ENCODE results near the gene RGL2.

Gene RGL2

DNA sequence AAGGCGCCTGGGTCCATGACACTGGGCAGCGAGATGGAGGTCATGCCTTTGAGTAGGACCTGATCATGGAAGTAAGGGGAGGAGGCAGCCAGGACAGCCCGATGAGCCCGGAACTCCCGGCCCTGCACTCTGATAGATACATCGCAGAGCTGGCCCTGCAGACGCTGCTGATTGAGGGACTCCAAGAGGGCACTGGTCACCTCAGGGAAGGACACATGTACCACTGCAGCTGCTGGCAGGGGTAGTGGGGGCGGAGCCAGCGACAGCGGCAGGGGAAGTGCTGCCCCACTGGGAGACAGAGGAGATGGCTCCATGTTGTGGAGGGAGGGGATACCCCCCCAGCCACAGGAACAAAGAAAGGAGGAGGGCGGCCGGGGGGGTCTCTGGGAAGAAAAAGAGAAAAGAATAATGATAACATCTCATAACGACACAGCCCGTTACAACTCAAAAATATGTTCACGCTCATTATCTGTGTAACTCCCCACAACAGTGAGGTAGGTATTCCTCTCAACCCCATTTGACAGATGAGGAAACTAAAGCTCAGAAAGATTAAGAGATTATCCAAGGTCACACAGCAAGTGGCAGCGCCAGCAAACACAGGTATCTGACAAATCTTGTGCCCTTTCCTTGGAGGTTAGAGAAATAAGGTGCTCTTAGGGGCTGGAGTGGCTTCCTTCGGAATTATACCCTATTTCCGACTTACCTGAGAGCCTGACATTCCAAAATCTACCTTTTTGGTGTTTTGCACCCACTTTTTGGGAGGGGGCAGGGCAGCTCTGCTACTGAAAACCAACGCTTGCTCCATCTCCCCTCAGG is 18.1 kb upstream of the RGL2 start:
- DNase-seq (ENCODE audit: low read depth), result no peak

DNA sequence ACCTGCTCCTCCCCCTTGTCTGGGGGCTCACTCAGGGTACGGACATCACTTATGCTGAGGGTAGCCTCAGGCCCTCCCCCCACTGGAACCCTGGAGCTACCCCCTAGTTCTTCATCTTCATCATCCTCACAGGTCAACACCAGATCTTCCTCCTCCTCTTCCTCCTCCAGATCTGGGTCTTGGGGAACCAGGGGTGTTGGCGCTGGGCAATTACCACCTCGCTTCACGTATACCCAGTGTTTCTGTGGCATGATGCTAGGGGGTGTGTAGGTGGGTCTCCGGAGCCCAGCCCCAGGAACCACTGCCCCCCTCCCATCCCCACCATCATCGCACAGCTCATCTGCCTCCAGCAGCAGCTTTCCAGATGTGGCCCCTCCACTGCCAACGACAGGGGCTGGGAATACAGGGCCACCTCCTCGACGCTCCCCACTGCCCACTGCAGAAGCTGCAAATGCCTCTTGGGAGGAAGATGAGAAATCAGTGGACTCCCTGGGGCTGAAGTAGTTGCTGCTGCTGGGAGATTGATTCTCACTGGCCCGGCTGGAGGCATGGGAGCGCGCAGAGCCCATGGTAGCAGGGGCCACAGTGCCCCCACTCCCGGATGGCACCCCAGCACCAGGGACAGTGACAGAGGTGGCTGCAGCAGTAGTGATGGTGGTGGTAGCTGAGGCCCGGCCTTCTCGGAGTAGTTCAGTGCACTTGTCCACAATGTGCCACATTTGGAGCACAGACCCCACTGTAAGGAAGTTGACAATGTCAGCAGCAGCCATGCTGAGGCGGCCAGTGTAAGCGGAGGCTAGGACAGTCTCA is 17.3 kb upstream of the RGL2 start:
- DNase-seq (ENCODE audit: low read depth), result no peak

DNA sequence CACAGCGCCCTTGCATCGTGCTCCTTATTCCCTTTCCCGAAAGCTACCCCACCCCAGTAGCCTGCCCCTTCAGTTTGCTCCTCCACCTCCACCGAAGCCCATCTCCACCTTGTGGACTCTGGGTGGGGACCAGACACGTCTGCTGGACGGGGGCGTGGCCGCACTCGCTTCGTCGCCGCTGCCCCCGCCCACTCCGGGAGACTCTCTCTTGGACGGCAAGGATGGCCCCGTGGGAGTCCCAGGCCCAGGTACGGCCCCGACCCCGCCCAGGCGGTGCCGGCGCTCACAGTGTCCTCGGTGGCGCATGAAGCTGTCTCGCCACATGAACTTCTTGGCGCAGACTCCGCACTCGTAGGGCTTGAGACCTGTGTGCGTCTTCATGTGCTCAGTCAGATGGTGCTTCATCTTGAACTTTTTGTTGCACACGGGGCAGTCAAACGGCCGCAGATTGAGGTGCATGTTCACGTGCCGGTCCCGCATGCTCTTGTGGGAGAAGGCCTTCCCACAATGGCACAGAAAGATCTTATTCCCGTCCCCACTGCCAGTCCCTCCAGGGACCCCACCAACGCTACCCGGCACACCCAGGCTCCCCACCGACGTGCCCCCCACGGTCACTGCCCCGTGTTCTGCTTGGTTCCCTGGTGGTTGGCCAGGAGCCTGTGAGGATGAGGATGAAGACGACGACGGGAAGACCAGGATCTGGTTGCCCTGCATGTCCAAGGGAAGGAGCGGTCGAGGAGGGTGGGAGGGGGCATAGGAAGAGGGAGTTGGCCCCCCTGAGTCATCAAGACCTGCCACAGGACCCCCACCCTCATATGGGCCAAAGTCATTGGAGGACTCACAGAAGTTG is 16.4 kb upstream of the RGL2 start:
- DNase-seq (ENCODE audit: low read depth), result no peak

DNA sequence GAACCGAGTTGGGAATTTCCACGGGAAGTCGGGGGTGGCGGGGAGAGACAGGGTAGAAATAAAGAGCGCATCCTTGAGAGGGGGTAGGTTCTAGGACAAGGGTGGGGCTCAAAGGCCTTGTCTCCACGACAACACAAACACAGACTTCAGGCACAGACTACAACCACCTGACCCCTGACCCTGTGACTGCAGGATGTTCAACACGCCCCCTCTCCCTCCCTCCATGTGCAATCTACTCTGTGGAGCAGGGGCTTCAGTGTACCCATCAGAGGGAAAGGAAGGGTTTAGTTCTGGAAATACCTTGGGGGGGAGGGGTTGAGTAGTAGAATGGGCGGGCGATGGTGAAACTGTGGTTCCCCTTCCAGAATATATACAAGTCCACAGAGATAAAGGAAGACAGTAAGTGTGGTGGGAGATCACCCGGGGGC is 15.8 kb upstream of the RGL2 start:
- DNase-seq (ENCODE audit: low read depth), result peak; percentile 39

DNA sequence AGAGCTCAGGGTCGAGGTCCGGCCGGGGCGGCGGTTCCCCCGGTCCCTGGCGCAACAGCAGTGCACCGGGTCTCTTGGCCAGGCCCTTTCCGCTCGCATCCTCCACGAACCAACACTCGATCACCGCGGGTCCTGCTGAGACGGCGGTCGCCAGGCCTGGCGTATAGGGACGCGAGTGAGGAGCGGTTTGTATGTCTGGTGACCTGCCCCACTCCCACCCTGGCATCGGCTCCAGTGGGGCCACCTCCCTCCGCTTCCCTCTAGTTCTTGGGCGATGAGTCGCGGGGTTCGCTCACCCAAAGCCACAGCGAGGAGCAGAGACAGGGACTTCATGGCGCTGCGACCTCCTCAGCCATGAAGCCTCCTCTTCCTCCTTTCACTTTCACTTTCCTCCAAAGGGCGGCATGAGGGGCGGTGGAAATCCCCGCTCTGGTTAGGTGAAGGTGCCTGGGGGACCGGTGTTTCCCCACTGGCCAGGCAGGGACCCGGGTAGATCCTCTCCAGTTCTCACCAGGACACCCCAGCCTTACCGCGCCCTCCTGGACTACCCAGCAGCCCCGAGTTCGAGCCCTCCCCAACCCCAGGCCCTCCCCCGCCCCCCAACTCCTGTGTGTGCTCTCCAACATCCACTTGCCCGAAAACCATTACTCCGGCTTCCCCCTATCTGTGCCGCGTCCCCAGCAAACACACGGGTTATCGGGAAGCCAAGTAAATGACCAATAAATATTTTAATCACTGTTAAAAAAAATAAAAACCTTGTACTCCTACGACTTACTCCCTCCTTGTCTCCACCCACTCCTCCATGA is 15.2 kb upstream of the RGL2 start, which contains the start of gene TAPBP:
Gene TAPBP, minus strand, starts transcription at position 370 of the 806 bp plus-strand sequence. Its CDS starts 37 bp downstream, at position 333.
- DNase-seq (ENCODE audit: low read depth), result peak; percentile 67

DNA sequence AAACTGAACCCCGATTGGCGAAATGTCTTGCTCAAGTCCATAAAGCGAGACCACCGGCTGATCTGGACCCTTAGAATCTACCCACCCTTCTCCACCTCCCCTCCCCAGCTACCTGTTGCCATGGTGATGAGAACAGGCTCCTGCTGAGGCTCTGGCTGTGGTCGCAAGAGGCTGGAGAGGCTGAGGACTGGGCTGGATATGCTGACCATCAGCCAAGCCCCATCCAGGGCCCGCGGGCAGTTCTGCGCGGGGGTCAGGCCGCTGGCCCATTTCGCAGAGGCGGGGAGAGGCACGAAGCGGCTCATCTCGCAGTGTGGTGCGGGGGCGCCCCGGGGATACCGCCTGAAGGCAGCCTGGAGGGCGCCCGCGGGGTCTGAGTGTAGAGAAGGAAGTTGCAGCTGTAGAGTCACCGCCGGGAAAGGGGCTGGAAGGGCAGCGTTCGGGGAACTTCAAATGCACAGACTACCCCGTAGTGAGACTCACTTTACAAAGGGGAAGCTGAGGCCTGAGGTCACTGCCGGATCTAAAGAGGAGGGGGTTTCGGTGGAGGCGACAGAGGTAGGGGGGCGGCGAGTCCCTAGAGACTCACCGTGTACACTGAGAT is 14.5 kb upstream of the RGL2 start:
- DNase-seq (ENCODE audit: low read depth), result no peak

DNA sequence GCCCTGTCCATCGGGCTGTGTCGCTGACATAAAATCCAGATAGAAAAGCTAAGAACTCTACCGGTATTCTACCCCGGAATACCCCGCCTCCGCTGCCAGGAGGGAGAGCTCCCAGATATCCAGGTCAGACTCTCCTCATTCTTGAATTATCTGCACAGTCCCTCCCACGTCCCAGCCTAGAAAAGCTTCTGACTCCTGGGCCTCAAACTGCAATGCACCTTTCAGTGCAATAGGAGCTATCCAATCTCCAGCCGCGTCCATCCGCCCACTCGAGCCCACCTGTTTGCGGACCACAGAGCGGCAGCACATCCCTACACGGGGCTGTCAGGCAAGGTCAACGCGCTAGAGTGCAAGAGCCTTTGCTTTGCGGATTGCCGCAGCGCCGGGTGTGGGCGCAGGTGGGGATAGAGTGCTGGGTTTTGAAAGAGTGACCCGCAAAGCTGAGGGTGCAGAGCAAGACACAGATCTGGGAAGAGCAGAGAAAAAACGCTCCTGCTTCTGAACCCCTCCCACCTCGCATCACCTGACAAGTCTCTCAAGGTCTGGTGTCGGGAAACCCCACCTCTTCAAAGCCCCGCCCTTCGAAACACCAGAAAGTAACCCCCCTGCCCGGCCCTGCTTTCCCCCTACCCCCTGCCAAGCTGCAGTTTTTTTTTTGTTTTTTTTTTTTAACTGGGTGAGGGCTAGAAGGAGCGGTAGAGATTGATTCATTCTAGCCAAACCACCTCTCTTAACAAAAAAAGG is 13.8 kb upstream of the RGL2 start:
- peak; percentile 71 for DNase-seq (ENCODE audit: low read depth)

DNA sequence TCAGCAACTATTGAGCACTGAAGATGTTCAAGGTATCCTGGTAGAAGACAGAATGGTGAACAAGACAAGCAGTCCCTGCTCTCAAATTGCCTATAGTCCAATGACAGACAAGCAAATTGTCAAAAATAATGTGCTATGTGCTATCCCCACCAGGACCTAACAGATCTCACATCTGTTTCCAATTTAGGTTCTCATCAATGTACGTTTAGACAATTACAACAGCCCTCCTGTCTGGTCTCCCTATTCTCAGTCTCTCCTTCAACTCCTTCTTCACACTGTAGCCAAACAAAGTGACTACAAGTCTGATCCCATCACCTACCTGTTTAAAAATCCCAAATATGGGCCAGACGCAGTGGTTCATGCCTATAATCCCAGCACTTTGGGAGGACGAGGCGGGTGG is 7.6 kb upstream of the RGL2 start:
- DNase-seq (ENCODE audit: low read depth), result no peak

DNA sequence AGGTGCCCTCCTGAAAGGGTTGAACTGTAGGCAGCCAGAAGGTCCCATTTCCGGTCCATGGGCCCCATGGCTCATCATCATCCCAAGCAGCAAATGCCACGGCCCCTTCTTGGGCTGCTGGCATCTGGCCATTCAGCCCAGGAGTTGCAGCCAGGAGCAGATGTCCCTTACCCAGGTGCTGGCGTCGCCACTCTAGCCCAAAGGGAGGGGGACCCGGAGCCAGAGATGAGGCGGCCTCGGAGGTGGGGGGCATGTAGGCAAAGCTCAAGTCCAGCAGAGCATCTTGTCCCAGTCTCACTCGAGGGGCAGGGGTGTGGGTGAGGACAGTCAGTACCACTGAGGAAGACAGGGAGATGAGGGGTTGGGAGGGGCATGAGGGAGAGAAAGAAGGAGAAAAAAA is 6.3 kb upstream of the RGL2 start:
- no peak for DNase-seq (ENCODE audit: low read depth)

DNA sequence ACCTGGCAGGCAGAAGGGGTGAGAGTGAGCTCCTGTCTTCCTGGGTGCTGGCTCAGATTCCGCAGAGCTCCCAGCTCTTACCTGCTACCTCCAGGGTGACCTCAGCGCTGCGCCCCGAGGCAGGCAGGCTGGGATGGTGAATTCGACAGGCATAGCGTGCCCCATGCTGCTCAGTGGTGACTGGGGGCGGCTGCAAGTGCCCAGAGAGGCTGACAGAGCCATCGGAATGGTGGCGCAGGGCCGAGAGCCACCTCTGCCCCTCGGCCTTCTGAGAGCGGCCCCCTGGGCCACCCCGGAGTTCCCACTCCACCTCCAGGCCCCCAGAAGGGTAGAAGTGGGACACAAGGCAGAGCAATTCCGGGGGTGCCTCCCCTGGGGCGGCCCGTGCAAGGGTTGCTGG is 5.5 kb upstream of the RGL2 start:
- no peak for DNase-seq (ENCODE audit: low read depth)

DNA sequence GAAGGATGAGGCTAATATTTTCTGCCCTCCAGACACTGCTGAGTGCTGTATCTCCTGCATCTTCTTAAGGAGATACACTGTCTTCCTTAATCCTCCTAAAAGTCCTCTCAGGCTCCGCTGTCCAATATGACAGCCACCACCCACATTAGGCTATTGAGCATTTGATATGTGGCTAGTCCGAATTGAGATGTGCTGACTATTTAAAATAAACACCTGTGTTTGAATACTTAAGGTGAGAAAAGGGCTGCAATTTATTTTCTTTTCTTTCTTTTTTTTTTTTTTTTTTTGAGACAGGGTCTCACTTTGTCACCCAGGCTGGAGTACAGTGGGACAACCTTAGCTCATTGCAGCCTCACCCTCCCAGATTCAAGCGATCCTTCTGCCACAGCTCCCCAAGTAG is 3.1 kb upstream of the RGL2 start:
- DNase-seq (ENCODE audit: low read depth), result no peak

DNA sequence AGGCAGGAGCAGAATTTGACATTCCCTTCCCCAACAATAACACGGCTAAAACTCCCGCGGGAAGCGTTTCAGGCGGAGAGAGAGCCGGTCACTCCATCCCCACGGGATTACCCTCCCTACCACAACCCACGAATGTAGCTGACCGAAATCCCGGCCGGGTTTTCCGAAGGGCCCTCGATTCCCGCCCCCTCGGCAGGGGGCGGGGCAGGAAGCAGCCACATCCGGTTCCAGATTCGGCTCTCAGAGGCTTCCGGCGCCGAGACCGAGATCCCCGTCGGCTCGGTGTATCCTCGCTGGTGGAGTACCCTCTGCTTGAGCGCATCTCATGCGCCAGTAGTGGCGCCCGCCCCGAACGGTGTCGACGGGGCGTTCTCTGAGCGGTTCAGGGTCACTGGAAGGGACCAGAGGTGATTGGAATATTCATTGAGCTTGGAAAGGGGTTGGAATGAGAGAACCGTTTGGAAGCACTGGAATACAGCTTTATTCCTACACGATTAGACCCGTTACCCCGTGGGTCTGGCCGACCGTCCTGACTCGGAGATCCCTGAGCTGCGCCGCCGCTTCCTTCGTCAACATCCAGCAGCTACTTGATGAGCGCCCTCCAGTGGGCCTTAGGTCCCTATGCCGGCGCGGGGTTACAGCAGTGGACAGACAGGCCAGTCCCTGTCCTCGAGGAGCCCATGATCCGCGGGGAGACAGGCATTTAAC is 649 bp upstream of the RGL2 start:
- DNase-seq (ENCODE audit: low read depth), result peak; percentile 90

DNA sequence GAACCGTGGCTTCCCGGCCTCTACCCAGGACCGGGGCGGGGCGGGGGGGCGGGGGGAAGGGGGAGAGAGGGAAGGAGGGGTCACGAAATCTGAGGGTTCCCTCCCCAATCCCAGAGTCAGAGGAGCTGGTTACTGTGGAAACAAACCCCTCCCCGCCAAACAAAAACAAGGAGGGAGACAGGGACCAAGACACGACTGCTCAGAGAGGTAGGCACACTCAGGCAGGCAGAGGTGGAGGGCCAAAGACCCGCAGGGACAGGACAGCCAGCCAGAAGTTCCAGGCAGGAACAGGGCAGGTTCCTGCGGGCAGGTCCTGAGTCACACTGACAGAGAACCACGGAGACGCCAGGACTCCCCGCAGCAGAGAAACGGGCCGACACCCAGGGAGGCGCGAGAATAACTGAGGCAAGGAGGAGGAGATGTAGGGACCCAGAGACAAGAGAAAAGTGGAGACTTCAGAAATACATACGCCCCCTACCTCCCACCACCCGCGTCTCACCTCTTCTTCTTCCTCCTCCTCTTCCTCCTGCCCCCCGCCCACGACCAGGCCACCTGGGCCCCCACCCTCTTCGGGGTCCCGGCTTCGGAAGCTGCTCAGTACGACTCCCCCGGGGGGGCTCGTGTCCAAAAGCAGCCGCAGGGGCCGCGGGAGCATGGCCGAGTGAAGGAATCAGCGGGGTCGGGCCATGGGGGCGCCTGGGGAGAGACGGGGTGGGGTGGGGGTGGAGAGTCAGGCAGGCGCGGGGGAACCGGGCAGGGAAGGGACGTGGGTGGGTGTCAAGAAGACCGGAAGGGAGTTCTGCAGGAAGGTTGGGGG is 578 bp downstream of the RGL2 start:
- no peak for DNase-seq (ENCODE audit: low read depth)

DNA sequence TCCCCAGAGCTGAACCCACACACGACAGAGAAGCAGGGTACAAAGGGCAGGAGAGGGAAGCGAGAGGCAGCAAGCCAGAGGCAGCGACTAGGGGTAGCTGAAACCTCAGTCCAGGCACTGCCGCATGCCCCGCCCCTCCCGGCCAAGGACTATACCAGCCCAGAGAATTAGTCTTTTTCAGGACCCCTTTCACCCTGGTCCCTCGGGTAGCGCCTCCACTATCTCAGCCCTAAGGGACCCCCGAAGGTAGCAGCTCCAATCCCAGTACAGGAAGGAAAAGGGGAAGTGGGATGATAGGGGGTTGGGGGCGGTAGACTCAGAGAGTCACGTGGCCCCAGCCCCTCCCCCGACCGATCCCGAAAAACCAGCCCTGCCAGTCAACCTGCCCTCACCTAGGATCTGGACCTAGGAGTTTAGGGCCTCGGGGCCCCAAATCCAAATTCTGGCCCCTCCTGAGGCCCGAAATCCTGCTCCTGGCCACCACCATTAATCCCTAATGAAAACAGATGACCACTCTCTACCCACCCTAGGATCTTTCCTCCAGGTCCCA is 1.3 kb downstream of the RGL2 start:
- DNase-seq (ENCODE audit: low read depth), result no peak

DNA sequence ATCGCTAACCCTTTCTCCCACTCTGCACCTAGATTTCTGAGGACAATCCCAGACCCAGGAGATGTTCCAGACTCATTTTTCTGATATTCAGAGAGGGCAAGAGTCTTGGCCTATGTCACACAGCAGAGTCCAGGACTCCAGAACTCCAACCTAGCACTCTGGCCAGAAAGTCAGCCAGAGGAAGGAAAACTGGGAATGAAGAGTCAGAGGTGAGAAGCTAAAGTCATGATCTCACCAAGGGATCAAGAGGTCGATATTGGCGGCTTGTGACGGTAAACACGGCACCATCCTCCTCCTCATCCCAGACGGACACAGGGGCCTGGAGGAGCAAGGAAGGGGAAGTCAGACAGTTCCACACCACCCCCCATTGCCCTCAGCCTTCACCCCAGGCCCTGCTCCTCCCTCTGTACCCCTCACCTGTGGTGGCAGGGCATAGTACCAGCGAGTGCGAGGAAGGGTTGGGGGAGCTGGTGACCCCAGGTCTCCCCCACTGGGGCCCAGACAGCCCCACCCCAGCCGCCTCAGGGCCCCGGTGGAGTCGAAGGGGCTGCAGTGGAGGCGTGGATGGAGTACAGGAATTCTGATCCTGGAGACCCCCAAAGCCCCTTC is 1.8 kb downstream of the RGL2 start:
- DNase-seq (ENCODE audit: low read depth), result no peak

DNA sequence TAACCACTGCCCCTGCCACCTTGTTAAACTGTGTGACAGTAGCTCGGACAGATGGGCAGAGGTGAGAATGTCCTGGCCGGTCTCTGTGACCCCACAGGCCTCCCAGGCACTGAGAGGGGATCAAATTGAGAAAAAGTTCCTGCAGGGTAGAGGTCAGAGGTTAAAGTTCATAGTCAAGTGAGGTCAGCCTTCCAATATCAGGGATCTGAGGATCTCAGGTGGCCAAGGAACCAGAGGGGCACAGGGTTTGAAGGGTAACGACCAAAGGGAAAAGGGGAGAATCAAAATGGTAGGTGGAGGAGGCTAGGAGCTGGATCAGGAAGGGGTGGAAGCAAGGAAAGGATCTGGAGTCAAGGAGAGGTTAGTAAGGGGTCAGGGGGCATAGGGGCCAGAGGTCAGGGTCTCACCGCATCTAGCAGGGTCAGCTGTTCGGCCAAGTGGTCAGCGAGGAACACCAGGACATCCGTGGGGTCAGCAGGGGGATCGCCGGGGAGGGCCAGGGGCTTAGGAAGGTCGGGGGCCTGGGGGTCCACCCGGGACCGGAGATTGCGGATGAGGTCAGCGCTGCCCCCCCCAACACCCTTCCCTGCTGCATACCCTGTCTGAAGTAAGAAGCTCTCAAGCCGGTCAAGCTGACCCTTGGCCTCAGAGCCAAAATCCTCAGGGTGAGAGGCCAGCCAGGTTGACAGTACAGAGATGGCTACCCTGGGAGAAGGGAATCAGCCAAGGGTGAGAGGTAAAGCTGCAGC is 2.9 kb downstream of the RGL2 start:
- no peak for DNase-seq (ENCODE audit: low read depth)

DNA sequence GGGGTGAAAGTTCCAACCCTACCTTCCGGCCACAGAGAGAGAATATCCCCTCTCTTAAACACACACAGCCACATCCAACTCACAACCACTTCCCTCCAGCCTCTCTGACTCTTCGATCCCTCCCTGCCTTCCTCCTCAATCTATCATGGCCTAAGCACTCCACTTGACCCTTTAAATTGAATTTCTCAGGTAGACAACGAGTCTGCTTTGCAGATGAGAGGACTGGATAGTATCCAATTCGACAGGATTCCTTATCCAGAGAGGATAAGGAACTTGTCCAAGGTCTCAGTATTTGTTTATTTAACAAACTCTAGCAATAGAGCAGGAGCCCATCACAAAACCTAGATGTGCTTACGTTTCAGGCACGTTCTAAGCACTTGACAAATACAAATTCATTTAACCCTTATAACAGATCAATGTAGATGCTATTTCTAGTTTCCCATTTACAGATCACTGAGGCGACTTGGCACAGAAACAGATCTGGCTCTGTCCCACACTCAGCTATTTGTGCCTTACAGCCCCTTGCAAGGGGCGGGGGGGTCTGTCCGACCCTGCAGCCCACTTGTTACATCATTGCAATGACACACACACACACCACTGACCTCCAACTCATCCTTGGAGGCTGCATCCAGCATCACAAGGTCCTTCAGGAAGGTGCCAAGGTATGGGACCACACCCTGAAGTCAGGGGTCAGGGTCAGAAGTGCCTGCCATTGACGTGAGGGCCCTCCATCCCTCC is 4.5 kb downstream of the RGL2 start:
- no peak for DNase-seq (ENCODE audit: low read depth)

Data from stimulated activated CD8-positive, alpha-beta memory T cell treated with anti-CD3 and anti-CD28 coated beads, Interleukin-15, amount 100 ng/mL, for 1 hour (primary cell).